HG02571 (cell line): Measurements from ENCODE around the gene STT3B.
"Not testable (repeated sequence)": the region's sequence is repeated elsewhere in the genome, so short reads cannot be mapped to it uniquely, and the experiment has no call there.

Source experiments
- ATAC-seq: cut with Tn5 transposase; IDR thresholded peaks from one replicate; pipeline ENCODE4 v1.9.1; 2021; ENCODE audit warnings: mild to moderate bottlenecking, moderate library complexity; ENCODE audit not compliant: unreplicated experiment

STT3B gene

GRCh38 chr3:31532587-31533168 lies at the start of gene STT3B:
Gene STT3B (plus strand): TSS chr3:31532925. CDS start chr3:31532999, 74 bp downstream.
- ATAC-seq = peak; percentile 55

DNA sequence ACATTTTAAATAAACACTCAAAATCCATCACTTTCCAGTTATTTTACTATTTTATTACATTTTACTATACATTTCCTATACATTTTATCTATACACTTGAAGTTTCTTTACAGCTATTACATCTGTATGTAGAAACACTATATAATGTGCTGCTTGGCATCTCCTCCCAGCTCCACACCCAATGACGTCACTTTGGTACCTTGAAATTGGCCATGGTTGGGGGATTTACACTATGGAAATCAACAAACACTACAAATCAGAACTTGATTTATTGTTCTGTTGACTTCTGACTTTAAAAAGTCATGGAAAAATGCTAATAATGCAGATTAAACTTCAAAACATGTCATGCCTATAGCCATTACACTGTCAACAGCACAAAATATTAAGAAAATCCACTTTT lies 48.9 kb upstream of the STT3B start:
- no peak for ATAC-seq

- no peak for ATAC-seq
Observed at GRCh38 chr3:31485196-31485595, 47.5 kb upstream of the STT3B start.

- ATAC-seq = no peak
Observed at GRCh38 chr3:31486865-31487533, 45.7 kb upstream of the STT3B start.

DNA sequence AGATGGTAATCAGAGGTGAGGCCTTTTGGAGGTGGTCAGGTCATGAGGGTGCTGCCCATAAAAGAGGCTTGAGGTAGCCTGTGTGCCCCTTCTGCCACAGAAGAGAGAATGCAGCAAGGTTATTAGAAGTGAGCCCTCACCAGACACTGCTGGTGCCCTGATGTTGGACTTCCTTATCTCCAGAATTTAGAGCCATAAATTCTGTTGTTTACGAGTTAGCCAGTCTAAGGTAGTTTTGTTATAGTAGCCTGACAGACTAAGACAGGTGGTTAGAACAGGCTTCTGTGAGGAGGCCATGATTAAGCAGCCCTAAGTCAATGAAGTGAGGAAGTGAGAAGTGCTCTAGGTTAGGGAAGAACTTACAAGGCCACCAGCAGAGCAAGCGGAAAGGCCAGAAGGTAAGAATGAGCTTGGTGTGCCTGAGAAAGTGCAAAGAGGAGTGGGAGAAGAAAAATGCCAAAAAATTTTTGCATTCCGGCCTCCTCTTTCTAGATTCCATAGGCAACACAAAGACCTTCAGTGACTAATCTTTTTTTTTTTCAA lies 44.2 kb upstream of the STT3B start:
- no peak for ATAC-seq

GRCh38 chr3:31490502-31490901 lies 42.2 kb upstream of the STT3B start:
- no peak for ATAC-seq

- ATAC-seq = no peak
Observed at GRCh38 chr3:31491660-31492059, 41.1 kb upstream of the STT3B start.

DNA sequence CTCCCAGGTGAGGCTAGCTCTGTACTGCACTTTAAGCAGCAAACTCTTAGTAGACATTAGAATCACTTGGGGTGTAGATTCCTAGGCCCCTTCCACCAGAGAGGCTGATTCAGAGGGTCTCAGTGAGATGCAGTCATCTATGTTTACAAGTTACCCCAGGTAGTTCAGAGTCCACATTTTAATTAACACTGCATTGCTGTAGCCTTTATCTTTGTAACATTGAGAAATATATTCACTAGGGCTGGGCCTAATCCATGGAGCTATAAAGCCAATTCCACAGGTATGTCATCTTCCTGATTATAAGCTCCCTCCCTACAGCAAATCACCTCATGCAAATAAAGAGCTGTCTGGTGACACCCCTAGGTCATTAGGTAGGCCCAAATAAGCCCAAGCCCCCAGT lies 39.6 kb upstream of the STT3B start:
- no peak for ATAC-seq

DNA sequence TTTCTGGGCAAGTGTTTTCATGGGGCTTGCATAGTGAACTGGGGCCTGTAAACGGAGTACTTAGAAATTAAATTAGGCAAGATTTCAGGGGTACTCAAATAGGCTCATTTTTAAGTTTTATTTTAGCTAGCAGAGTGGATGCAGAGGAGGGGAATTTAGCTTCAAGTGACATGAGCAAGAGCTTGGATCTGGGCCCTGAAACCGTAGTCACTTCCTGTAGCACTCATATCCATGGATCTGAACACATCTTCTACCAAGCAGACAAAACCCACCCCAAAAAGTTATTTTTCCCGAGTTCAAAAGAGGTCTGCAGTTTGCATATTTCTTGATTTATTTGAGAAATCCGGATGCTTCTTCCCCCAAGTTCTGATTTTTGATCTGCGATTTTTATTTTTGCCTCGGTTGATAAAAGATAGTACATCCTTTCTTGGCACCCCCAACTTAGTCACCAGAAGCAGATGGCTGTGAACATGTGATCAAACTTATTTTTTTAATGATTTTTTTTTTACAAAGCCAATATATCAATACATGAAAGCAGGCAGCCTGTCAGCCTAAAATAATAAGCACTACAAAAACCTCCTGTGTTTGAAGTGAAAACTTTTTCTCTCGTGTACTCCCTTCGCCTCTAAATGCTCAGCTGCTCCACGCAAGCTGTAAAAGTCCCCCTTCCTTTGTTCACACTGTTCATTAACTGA lies 36.6 kb upstream of the STT3B start:
- ATAC-seq = no peak

- no peak for ATAC-seq
Observed at GRCh38 chr3:31498791-31499190, 33.9 kb upstream of the STT3B start.

GRCh38 chr3:31499281-31499680 lies 33.4 kb upstream of the STT3B start:
- no peak for ATAC-seq

DNA sequence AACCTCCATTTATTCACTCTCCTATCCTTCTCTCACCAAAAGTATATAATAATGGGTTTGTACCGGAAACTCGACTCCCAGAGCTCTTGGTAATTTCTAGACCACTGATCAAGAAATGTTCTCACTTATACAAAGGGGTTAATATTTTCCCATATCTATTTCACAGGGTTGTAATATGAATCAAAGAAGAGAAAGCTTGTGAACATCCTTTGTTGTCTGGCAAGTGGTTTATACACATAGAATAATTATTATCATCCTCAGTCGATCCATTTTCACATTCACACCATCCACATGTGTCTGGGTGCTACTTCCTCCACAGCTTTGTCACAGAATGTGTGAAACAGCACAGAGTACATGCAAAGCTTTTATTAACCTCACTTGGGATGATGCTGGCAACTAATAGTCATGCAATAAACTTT lies 29.9 kb upstream of the STT3B start:
- no peak for ATAC-seq

- no peak for ATAC-seq
Observed at GRCh38 chr3:31503456-31503855, 29.3 kb upstream of the STT3B start.

GRCh38 chr3:31504230-31504629 lies 28.5 kb upstream of the STT3B start:
- ATAC-seq = no peak

GRCh38 chr3:31505371-31506048 lies 27.2 kb upstream of the STT3B start:
- ATAC-seq = no peak

DNA sequence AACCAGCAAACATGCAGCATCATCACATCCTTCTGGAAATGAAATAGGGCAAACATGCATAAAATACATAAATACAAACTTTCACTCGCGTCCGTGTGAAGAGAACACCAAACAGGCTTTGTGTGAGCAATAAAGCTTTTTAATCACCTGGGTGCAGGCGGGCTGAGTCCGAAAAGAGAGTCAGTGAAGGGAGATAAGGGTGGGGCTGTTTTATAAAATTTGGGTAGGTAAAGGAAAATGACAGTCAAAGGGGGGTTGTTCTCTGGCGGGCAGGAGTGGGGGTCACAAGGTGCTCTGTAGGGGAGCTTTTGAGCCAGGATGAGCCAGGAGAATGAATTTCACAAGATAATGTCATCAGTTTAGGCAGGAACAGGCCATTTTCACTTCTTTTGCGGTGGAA lies 26.2 kb upstream of the STT3B start:
- not testable (repeated sequence) for ATAC-seq

GRCh38 chr3:31508452-31509146 lies 24.1 kb upstream of the STT3B start:
- no peak for ATAC-seq

DNA sequence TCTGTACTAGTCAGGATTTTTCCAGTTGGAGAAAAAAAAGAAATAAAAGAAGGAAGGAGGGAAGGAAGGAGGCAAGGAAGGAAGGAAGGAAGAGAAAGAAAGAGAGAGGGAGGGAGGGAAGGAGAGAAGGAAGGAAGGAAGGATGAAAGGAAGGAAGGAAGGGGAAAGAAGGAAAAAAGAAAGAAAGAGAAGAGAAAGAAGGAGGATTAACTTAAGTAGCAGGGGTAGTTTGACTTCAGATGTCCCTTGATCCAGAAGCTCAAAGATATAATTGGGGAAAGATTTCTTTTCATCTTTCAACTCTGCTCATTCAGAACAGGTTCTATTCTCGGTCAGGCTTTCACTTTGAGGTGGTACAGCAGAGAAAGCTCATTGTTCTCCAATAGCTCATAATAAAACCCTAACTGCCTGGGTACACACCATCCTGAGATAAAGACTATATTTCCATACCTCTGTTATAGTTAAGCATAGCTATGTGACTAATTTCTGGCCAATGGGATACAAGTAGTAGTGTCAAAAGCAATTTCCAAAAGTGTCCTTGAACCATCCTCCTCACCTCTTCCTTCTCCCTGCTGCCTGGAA lies 23.5 kb upstream of the STT3B start:
- ATAC-seq = no peak

DNA sequence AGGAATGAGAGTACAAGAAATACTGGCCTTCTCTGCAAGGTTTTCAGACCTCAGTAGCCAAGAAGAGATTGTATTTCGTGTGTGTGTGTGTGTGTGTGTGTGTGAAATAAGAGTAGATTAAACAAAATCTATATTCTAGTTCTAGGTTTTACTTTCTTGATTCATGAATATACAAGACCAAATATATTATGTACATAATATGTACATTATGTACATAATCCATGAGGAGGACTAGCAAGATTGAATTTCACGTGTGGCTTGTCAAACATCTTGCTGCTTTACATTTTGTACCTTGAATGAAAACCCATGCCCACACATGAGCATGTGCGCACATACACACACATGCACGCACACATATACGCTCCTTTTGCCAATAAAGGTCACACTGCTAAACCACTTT lies 18.2 kb upstream of the STT3B start:
- no peak for ATAC-seq

DNA sequence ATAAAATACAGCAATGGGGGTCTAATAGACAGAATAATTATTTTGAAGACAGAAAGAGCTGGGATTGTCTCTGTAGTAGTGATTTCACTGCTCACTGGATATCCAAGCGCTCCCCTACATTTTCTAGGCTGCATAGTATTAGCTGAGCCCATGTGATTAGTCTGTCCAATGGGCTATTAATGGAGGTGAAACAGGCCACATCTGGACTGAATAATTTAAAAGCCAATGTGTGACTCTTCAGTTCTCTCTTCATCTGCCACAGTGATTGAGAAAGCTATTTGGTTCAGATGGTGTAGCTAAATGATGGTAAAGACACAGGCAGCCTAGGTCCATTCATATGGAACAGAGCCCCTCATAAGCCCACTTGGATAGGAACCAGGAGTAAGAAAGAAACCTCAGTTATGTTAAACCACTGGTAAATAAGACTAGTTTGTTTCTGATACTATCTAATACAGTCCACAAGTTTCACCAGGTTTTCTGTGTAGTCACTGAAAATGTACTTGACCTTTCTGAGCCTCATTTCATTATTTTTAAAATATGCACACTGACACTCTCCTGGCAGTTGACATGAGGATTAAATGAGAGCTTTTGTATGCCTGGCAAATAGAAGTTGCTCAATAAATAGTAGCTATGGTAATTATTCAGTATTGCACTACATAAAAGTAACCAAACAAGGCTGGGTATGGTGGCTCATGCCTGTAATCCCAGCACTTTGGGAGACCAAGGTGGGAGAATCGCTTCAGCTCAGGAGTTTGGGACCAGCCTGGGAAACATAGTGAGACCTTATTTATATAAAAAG lies 17.0 kb upstream of the STT3B start:
- ATAC-seq = no peak
